ENCODE data around the gene CDC42BPA. TPM values are rescaled to one million over a fixed set of nuclear protein-coding genes. Genes with fewer than 3 reads are reported as not detected.

Gene CDC42BPA
- total and polyA plus RNA-seq, 2 of the 8 experiments (the other 6 are each of a cell fraction or from before 2014, with no cell fraction given): 7.1 to 28.5 TPM

DNA sequence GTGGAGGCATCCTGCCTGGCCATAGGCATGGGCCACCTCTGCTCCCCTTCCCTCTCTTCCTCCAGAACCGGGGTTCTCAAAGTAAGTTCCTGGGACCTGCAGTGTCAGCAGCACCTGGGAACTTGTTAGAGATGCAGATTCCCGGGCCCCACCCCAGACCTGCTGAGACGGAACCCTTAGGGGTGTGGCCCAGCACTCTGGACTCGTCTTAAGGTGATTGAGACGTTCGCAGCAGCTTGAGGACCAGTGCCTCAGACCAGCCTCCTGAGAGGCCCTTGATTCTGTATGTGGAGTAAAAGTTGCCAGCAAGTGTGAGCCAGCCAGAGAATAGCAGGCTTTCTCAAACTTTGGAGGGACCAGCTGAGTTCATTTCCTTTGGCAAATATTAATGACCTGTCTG, 364.0 kb downstream of the CDC42BPA start:
- no peak overlapping the region for H3K4ac ChIP-seq (replicated peaks; ENCODE audit: insufficient read length, low read depth, low read length)
- DNase-seq (ENCODE audit: low read depth in 1 of 2, low spot score in 2 of 2) (no peak), FAIRE-seq (no peak)
- no peak overlapping the region for H2BK15ac ChIP-seq (ENCODE audit: low read length)
- no peak overlapping the region for H3K4me2 ChIP-seq (ENCODE audit: insufficient read depth in 1 of 2, low read depth in 2 of 2, low read length in 2 of 2)
- H2BK12ac ChIP-seq (ENCODE audit: low read depth, low read length): no peak overlapping the region
- H3K56ac ChIP-seq (replicated peaks; ENCODE audit: insufficient read length, low read depth, low read length): no peak overlapping the region
- H2BK5ac ChIP-seq (ENCODE audit: low read depth, low read length): no peak overlapping the region
- H3K27ac ChIP-seq (ENCODE audit: low read depth, low read length): no peak overlapping the region
- H3K79me2 ChIP-seq (ENCODE audit: control insufficient read depth in 1 of 2, insufficient read depth in 2 of 2, low read length in 2 of 2): peaks cover 3 to 32% of the 10 kb centered on the region in 2 experiments
- H2AK5ac ChIP-seq (ENCODE audit: low read depth, low read length): no peak overlapping the region
- no peak overlapping the region for H3K23ac ChIP-seq (ENCODE audit: insufficient read length)
- no peak for TF ChIP-seq BACH1 (IDR thresholded peaks at IDR 0.05; ENCODE audit: low read length)
- no peak for TF ChIP-seq FOSL1 (IDR thresholded peaks at IDR 0.05; ENCODE audit: insufficient read depth, low read depth, low read length)
- TF ChIP-seq TAF7 (optimal IDR thresholded peaks at IDR 0.05; ENCODE audit: borderline replicate concordance, low read depth, low read length): no peak
- no peak for TF ChIP-seq HDAC6 (IDR thresholded peaks at IDR 0.05; ENCODE audit: low read depth, low read length)
- no peak for TF ChIP-seq SP4 (IDR thresholded peaks at IDR 0.05; ENCODE audit: low read length)
- no peak for TF ChIP-seq NRF1 (IDR thresholded peaks at IDR 0.05; ENCODE audit: low read depth, low read length)
- TF ChIP-seq SIX5 (IDR thresholded peaks at IDR 0.05; ENCODE audit: low read depth, low read length): no peak
- TF ChIP-seq EP300 (IDR thresholded peaks at IDR 0.05; ENCODE audit: borderline replicate concordance in 1 of 2, low read depth in 2 of 2, low read length in 2 of 2): no peak
- TF ChIP-seq SP2 (IDR thresholded peaks at IDR 0.05; ENCODE audit: low read length): no peak
- 92% methylated on average over 6 of the region's 6 CpGs; no CpG with 5 or more reads in 1 of the 2 experiments for WGBS, 2 experiments (ENCODE audit: extremely low coverage in 1 of 2, insufficient coverage in 1 of 2, insufficient read length in 1 of 2, insufficient replicate concordance in 2 of 2, low coverage in 1 of 2, low lambda C conversion rate in 2 of 2, missing lambda C conversion rate in 1 of 2)
- no peak overlapping the region for H3K14ac ChIP-seq (ENCODE audit: insufficient read length)
- H3K9me3 ChIP-seq (ENCODE audit: insufficient read depth in 2 of 2, low read depth in 1 of 2, low read length in 1 of 2): peaks cover 0 to 3% of the 10 kb centered on the region in 2 experiments; a peak in 2 of 4 replicates
- H2BK20ac ChIP-seq (ENCODE audit: low read length): no peak overlapping the region
- ChIA-PET CTCF (ENCODE audit: partially characterized antibody) (no interaction called here), POLR2A (ENCODE audit: partially characterized antibody) (no interaction called here)
- H4K91ac ChIP-seq (replicated peaks; ENCODE audit: insufficient read length, low read length): no peak overlapping the region
- no peak overlapping the region for H2AFZ ChIP-seq (ENCODE audit: low read length)
- H2BK120ac ChIP-seq (replicated peaks; ENCODE audit: low read depth, low read length): no peak overlapping the region
- peaks cover 2% of the 10 kb centered on the region in 2 experiments for H4K20me1 ChIP-seq (replicated peaks in 1 of 2; ENCODE audit: control insufficient read depth in 1 of 2, insufficient read depth in 2 of 2, low read length in 2 of 2)
- H3K4me1 ChIP-seq (replicated peaks in 1 of 4; ENCODE audit: control insufficient read depth in 3 of 4, insufficient read depth in 4 of 4, low read length in 3 of 4): peaks cover 0 to 4% (median 0%) of the 10 kb centered on the region in 4 experiments; a peak in 3 of 7 replicates
- H3K23me2 ChIP-seq (ENCODE audit: low read depth, low read length): no peaks in the 10 kb centered on the region
- H3K4me3 ChIP-seq (ENCODE audit: extremely low read depth in 1 of 4, insufficient read depth in 2 of 4, low read depth in 3 of 4, low read length in 4 of 4): no peak overlapping the region
- no peaks in the 10 kb centered on the region for H3K36me3 ChIP-seq (ENCODE audit: control insufficient read depth in 2 of 4, insufficient read depth in 4 of 4, low read length in 3 of 4)
- H4K8ac ChIP-seq (ENCODE audit: extremely low read depth, insufficient read depth, low read length): no peak overlapping the region
- H3K9ac ChIP-seq (replicated peaks in 1 of 4; ENCODE audit: extremely low read depth in 1 of 4, low read depth in 3 of 4, low read length in 3 of 4): no peak overlapping the region
- no peaks in the 10 kb centered on the region for H3K27me3 ChIP-seq (replicated peaks in 1 of 4; ENCODE audit: control insufficient read depth in 3 of 4, extremely low read depth in 1 of 4, insufficient read depth in 3 of 4, low read length in 3 of 4)
- H3K18ac ChIP-seq (ENCODE audit: extremely low read depth, low read length): no peak overlapping the region
- peaks cover 3% of the 10 kb centered on the region; the same call in 1 of the 2 replicates for H3K79me1 ChIP-seq (ENCODE audit: low read depth, low read length)
- H4K5ac ChIP-seq (ENCODE audit: insufficient read length, low read depth, low read length): no peak overlapping the region

All from H1 (cell line).